CD4-positive, alpha-beta T cell treated with Interleukin-6 at 100 ng/mL for 8 hours (primary cell): ENCODE data around the gene FBXO45.
"Not testable (repeated sequence)": the region's sequence is repeated elsewhere in the genome, so short reads cannot be mapped to it uniquely, and the experiment has no call there.

Source experiments
- DNase-seq: peaks from one replicate; pipeline ENCODE4 v3.0.0-alpha.2; 2020; ENCODE audit warnings: mixed read lengths, low spot score

FBXO45 gene

GRCh38 chr3:196619223-196619622, 50.8 kb downstream of the FBXO45 start:
- no peak for DNase-seq

- DNase-seq: not testable (repeated sequence)
These were observed 51.2 kb downstream of the FBXO45 start for GRCh38 chr3:196619627-196620026.

GRCh38 chr3:196620161-196620604, 51.7 kb downstream of the FBXO45 start:
- no peak for DNase-seq

- no peak for DNase-seq
These were observed 52.2 kb downstream of the FBXO45 start for GRCh38 chr3:196620684-196621083.

- DNase-seq: no peak
These were observed 53.2 kb downstream of the FBXO45 start for GRCh38 chr3:196621611-196622010.

GRCh38 chr3:196624067-196624790, 55.8 kb downstream of the FBXO45 start:
- DNase-seq: no peak

GRCh38 chr3:196624907-196625306, 56.4 kb downstream of the FBXO45 start:
- DNase-seq: no peak

- no peak for DNase-seq
These were observed 56.9 kb downstream of the FBXO45 start for GRCh38 chr3:196625331-196625730.

GRCh38 chr3:196627918-196628231, 59.4 kb downstream of the FBXO45 start:
- no peak for DNase-seq

- DNase-seq: no peak
These were observed 60.8 kb downstream of the FBXO45 start for GRCh38 chr3:196629228-196629627.

- no peak for DNase-seq
These were observed 63.2 kb downstream of the FBXO45 start for GRCh38 chr3:196631682-196632045.

GRCh38 chr3:196632046-196632751, 63.7 kb downstream of the FBXO45 start:
- peak; percentile 92 for DNase-seq

GRCh38 chr3:196633555-196634151, 65.2 kb downstream of the FBXO45 start:
- no peak for DNase-seq

GRCh38 chr3:196634224-196634623, 65.8 kb downstream of the FBXO45 start:
- no peak for DNase-seq

GRCh38 chr3:196634829-196635228, 66.4 kb downstream of the FBXO45 start:
- no peak for DNase-seq

GRCh38 chr3:196636369-196637349, 68.2 kb downstream of the FBXO45 start:
- DNase-seq: no peak

- not testable (repeated sequence) for DNase-seq
These were observed 69.5 kb downstream of the FBXO45 start for GRCh38 chr3:196637941-196638340.
